HG03175 (cell line): ENCODE results near the gene CECR2.

Experiments
- ATAC-seq: cut with Tn5 transposase; IDR thresholded peaks from one replicate; pipeline ENCODE4 v1.9.1; 2021; ENCODE audit warnings: mild to moderate bottlenecking, moderate library complexity; ENCODE audit not compliant: unreplicated experiment

Gene CECR2

DNA sequence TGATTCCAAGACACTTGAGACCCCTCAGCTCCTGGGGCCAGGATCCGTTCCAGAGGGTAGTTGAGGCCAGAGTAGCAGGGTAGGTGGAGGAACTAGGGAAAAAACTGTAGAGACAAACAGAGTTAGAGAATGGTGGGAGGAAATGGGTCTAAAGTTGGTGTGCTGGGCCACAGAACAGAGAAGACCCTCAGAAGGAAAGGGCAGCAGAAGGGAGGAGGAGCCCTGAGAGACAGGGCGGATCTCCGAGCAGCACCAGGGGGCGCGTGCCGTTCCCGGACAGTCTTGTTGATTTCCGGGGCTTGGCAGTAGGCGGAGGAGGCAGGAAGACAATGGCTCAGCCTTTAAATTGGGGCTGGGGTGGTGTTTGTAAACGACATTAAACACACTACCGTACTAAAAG lies 2.4 kb upstream of the CECR2 start:
- no peak for ATAC-seq

DNA sequence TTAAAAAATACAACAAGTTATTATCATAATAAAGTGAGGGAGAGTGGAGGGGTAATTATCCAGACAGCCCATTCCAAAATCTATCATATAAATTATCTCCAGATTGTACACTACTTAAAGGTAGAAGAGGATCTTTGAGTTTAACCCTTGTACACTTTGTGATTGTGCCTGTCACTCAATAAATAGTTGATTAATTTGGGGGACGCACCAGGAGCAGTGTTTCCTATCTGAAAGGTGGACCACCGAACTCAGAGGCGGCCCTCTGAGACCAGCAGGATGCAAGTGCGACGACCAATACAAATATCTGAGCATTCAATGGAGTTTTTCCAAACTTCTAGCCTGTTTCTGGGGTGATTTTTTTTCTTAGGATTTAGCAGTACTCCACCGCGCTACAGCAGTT lies 1.1 kb upstream of the CECR2 start:
- ATAC-seq, result no peak

DNA sequence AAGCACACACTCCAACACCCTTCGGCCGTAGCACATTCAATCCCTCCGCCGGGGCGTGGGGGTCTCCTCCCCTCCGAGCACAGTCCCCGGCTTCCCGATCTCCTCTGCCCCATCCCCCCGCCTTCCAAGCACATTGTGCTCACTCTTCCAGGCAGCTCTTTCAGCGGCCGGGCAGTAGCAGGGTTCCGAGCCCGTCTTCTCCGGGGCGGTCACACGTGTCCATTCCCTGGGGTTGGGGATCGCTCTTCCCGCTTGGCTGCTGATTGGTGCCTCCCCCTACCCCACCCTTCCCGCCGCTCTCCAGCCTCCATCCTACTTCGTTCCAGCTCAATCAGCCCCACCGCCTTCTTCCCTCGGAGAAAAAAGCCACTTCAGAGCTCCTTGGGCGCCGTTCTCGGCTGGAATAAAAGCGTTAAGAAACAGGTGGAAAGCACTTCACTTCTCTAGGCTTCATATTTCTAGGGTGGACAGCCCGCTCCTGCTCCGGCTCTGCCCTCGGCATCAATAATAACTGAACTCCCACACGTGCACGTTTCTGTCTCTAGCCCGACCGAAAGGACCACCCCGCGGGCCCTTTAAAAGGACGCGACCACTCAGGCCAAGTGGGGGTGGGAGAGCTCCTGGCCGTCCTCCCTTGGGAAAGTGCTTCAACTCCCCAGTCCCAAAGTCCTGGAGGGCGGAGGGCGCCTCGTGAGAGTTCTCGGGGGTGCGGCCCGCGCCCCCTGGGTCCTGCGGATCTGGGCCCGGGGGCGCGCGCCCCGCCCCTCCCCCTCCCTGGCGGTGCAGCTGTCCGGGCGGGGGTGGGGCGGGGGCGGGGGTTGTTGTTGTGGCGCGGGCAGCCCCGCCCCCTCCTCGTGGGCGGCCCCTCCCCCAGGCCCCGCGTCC lies 464 bp upstream of the CECR2 start:
- no peak for ATAC-seq

DNA sequence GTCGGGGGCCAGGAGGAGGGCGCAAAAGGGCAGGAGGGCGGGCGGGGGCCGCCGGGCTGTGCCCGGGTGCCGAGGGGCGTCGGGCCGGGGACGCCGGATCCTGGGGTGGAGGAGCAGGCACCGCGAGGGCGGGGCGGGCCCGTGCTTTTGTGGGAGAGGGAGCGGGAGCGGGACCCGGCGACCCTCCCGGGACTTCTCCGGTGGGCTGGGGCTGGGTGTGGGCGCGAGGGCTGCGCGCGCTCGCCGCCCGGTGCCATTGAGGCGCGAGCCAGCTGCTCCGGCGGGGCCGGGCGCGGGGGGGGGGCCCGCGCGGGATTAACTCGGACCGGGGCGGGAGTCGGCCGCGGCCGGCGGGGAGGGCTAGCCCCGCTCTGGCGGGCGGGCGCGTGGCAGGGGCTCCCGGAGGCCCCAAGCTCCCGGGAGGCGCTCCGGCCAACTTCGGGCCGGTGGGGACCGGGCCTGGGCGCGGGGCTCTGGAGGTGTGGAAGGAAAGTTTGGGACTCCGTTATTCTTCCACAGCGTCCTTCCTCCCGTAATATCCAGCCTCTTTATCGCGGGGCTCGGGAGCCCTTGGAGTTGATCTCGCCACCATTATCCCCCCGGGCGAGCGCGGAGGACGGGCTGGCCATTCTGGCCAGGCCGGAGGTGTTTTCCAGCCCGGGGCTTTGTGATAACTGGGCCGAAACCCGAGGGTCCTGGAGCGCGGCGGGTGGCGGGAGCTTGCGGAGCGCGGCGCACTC lies 936 bp downstream of the CECR2 start:
- no peak for ATAC-seq

DNA sequence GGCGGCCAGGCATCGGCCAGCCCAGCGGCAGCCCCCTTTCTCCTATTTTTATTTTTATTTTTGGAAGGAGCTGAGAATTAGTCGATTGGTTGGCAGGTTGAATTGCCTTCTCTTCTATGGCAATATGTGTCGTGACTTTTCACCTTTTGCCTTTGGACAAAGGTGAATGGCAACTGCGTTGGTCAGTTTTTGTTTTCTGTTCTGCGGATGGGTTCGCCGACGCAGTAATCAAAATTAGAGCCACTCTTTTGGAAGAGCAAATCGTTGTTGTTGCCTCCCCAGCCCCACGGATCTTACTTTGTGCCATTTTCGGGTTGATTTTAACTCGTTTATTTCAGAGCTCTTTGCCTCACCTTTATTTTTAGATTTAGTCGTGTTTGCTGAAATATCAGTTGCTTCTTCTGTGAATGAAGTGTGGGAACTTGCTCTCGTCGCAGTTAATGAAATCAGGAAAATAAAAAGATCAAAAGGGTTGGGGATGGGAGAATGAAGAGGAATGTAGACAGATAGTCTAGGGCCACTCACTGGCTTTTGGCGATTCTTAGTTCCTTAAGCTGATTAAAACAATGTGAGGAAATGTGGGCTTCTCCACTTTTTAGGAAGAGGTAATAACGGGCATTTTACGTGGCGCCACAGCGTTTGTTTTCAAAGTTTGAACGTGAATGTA lies 1.6 kb downstream of the CECR2 start:
- ATAC-seq, result no peak

DNA sequence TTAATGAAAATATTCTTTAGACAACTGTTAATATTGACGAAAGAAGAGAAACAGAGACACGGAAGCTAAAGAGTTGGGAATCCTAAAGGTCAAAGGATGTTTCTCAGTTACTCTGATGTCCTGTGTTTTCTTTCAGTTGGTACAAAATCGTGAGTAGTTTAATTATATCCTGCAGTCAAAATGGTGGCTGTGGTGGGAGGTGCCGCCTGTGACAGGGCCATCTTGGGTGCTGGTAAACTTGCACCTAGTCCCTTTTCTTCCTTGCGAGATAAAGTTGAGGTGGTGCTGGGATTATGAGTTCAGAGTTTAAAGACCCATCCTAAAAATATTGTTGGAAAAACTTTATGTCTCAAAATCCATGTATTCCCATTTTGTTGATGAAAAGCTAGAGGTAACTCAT lies 2.2 kb downstream of the CECR2 start:
- no peak for ATAC-seq

DNA sequence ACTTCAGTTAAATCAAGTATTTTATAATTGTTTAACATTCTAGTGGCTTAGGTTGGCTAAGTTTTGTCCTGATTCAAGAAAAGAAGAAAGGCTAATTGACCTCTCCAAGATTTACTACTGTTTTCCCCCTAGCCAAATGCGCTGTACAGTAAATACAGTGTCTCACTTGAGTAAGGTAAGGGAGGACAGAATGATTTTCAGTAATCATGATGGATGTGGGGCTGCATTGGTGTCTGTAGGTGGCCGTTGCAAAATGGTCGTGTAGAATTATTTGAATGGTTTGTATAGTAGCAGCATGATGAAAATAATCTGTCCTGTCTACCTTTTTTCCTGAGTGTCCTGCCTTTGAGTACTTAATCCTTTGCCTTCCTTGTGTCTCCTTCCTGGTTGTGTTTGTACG lies 4.6 kb downstream of the CECR2 start:
- no peak for ATAC-seq

DNA sequence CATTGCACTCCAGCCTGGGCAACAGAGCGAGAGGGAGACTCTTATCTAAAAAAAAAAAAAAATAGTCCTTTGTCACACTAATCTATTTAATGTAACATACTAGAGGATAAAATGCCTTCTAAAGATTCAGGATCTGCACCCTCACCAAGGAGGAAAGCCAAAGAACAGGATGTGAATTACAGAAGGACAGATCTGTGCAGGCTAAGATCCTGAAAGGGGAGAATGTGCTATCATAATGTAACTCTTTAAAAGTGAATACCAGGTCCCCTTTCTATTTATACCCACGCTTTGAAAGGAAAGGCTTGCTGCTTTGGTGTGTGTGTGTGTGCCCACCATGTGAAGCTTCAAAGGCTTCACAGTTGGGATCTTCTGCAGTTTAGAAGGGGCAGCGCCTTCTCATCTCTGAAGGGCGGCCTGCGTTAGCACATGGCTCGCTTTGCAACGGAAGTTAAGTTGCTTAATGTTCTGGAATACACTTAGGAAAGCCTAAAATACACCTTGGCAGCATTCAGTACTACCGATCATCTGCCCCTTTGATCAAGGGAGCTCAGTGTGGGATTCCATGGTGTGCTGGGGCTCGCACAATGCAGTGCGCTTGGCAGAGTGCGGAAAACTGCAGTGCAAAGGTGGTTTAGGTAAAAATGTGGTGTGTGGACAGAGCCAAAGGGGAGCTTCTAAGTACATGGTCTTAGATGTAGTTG lies 6.8 kb downstream of the CECR2 start:
- no peak for ATAC-seq

DNA sequence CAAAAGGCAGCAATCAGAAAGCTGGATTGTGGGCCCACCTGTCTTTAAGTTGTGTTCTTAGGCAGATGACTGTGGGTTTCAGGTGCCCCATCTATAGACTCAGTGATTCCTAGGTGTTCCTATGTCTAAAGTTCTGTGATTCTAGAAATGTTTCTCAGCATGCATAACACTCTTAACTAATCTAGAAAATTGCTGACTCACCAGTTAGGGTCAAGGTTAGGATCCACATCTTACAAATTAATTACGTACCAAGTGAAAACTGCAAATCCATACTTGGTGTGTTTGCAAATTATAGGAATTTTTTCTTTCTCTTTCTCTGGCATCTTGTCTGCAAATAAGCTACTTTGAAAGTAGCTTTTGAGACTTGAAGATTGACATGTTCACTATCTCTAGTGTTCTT lies 7.7 kb downstream of the CECR2 start:
- no peak for ATAC-seq

DNA sequence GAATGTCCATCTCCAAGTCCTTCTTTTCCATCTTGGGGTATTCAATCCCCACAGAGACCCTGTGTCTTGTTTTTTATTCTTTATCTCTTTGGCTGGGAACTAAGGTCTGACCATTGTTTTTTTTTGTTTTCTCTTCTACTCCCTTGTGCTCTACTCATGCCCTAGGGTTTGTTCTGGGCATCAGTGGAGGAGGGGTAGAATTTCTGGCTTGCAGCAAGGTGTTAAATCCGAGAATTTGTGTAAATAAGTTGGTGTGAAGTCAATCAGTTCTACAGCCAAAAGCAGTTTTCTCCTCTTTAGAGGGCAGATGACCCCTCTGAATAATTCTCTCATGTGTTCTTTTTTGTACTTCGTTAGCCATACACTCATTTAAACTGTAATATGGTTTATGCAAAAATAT lies 10.7 kb downstream of the CECR2 start:
- no peak for ATAC-seq

DNA sequence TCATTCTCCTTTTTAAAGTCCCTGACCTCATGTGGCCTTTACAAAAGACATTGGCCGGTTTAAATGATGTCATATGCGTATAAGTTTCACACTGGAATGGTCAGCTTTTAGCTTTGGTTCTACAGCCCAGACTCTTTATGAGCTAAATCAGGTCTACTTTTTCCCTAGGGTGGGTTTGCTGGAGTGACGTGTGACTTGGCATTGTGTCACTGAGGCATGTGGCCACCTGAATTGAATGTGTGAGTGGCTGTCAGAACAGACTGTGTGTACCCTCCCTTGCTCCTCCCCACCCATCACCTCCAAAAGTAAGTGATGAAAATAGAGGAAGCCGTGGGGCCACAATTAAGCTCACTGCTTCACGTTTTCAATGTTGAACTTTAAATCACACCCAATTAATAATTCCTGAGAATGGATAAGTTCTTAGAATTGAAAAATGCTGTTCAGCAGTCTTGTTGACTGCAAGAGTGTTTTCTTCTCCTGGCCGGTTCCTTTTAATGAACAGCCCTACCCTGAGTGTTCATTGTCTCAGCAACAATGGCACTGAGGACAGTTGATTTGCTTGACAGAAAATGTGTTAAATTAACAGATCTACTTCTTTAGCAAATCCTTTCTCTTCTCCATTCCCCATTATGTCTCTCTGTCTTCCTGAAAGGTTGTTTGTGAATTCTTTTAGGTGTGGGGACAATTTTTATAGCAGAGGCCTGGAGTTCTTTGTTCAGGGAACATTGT lies 11.3 kb downstream of the CECR2 start:
- no peak for ATAC-seq

DNA sequence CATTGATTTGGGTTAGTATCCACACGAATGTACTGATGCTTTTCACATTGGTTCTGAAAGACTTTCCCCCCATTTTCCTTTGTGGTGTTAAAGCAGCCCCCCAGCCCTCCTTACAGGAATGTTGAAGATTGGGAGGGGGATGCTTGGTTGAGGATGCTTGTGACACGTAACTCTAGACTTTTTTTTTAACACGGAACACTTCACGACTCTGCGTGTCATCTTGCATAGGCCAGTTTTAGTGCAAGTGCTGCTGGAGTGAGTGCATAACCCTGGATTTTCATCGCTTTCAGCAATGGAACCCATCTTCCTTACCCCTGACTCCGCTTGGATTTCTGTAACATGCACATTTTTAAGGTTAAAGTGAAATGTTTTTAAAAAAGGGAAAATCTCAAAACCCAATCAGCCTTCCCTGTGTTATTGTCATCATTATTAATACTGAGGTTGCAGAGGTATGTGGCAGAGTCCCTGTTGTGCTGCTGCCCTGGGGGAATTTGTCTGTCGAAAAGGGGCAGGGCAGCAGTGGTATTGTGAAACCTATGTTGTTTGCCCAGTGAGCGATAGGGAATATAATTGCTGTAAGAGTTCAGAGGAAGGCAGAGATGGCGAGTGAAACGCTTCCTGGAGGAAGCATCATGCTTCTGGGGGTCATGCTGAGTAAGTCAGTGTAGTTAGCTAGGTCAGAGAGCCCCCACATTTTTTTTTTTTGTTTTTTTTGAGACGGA lies 12.1 kb downstream of the CECR2 start:
- ATAC-seq, result no peak

DNA sequence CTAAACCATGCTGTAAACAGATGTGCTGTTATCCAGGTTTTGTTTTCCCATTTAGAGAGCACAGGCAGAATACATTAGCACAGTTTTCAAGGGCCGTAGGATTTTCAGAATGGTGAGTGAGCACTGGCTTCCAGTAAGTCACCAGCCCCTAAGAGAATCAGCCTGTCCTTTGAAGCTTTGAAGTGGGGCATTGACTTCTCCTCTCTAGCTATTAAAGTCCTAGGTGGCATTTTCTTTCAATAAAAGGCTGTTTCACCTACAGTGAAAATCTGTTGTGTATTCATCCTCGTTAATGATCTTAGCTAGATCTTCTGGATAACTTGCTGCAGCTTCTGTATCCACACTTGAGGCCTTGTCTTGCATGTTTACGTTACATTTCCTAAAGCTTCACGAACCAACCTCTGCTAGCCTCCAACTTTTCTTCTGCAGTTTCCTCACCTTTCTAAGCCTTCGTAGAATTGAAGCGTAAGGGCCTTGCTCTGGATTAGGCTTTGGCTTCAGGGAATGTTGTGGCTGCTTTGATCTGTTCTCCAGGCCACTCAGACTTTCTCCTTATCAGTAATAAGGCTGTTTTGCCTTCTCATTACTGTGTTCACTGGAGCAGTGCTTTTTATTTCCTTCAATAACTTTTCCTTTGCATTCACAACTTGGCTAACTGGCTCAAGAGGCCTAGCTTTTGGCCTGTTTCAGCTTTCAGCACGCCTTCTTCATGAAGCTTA lies 15.5 kb downstream of the CECR2 start:
- ATAC-seq, result no peak

DNA sequence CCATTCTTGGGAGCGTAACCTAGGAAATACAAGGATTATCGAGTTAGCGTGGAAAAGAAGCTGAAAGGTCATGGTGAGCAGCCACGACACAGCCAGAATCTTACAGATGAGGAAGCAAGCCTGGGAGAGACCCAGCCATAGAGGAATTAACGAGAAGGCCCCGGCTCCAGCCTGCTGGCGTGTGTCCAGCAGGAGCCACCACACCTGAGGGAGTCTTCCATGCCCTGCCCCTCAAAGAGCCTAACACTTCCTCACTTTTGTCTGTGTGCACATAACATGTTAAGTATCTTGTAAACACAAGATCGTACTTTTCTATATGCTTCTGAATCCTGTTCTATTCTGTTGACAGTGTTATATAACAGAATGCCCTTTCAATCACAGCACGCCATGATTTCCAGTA lies 18.1 kb downstream of the CECR2 start:
- no peak for ATAC-seq

DNA sequence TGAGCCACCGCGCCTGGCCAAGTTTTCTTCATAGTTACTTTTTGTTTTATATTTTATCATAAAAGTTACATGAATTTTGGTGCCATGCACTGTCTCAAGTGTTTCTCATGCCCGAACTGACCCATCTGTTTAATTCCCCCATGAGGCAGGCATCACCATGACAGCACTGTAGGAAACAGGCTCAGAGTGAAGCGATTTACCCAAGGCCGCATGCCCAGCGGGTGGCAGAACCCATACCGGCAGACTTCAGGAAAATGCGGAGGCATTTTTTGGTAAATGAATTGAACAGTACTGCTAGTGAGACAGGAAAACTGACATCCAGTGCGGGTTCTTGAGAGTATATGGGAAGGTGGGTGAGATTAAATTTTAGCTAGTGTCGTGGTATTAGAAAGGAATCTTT lies 19.0 kb downstream of the CECR2 start:
- ATAC-seq, result no peak

DNA sequence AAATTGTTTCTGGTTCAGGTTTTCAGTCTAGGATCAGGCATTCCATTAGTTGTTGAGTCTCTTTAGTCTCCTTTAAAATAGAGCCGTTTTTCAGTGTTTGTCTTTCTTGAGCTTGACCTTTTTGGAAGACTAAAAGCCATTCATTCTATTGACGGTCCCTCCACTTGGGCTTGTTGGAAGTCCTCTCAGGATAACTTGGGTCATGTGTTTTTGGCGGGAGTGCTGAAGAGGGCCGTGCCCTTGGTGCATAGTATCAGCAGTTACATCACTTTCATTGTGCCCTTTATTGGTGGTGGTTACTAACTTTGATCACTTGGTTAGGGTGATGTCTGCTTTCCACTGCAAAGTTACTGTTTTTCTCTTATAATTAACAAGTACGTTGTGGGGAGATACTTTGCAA lies 20.8 kb downstream of the CECR2 start:
- ATAC-seq, result no peak

DNA sequence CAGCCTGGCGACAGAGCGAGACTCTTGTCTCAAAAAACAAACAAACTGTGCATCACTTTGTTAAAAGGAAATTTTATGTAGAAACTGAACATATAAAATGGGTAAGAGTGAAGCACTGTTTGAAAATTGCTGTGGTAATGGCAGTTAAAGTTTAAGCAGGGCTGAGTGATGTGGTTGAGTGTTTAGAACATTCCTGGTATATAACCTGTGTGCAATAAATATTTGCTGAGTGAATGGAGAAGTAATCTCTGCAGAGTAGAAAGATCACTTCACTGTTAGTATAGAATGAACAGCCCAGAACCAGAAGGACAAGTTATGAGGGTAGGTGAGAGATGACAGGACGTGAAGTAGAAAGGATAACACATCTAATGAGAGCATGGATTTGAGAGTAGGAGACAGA lies 27.3 kb downstream of the CECR2 start:
- ATAC-seq, result no peak

DNA sequence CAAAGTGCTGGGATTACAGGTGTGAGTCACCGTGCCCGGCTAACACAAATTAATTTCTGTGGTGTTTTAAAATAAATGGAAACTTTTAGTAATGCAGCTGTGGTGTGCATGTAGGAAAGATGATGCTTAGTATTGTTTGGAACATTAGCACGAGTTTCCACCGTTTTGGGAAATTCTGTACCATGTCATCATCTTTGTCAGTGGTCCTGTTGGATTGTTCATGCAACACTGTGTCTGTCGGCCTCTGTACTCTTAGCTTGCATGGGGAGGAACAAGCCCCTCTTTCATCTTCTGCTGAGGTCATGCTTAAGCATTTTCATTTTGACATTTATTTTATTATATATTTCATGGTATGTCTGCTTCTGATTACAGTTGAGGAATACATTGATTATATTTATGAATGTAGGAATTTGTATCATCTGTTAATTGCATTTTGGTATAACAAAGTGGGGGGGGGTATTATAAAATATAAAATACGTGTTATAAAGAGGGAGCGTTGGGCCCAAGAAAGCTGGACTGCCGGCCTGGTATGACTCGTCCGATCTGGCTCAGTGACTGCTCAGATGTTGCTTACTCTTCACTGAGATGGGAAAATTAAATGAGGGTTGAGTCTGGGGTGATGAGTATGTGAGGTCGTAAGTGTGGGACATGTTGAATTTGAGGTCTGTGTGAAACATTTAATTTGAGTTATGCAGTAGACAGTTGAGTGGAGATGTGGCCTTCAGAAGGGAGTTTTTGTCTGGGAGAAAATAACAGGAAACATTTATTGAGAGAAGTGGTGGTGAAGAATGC lies 28.7 kb downstream of the CECR2 start:
- no peak for ATAC-seq

DNA sequence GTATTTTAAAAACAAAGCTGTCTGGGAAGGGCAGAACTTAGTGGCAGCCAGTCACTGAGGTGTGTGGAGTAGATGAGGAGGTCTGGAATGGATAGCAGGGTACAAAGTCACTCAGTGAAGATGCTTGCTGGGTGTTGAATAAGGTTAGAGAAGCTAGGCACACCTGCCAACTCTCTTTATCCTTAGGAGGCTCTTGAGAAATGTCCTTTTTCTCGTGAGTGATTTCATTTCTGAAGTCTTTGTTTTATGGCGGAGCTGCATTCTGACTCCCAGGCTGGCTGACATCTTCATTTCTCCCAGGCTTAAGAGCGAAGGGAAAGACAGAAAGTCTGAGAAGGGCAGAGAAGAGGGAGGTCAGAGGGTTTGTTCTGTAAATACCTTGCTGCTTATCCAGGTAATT lies 31.0 kb downstream of the CECR2 start:
- ATAC-seq, result no peak
